ENCODE data around the gene ZNF565.
"Not testable (repeated sequence)": the region's sequence is repeated elsewhere in the genome, so short reads cannot be mapped to it uniquely, and the experiment has no call there.

The ZNF565 gene

GRCh38 chr19:36210497-36210896 is 4.0 kb downstream of the ZNF565 start:
- DNase-seq = no peak

- no peak for DNase-seq
These were observed 5.1 kb downstream of the ZNF565 start for GRCh38 chr19:36209372-36209771.

- DNase-seq = no peak
These were observed 6.7 kb downstream of the ZNF565 start for GRCh38 chr19:36207605-36208252.

- DNase-seq = no peak
These were observed 11.2 kb downstream of the ZNF565 start for GRCh38 chr19:36203293-36203692.

GRCh38 chr19:36201684-36202083 is 12.8 kb downstream of the ZNF565 start:
- no peak for DNase-seq

GRCh38 chr19:36198119-36198518 is 16.3 kb downstream of the ZNF565 start:
- DNase-seq = no peak

GRCh38 chr19:36196249-36196648 is 18.2 kb downstream of the ZNF565 start:
- no peak for DNase-seq

GRCh38 chr19:36186722-36187121 is 27.7 kb downstream of the ZNF565 start:
- not testable (repeated sequence) for DNase-seq

GRCh38 chr19:36183245-36183628 is 31.2 kb downstream of the ZNF565 start:
- DNase-seq = no peak

GRCh38 chr19:36182612-36183244 is 31.7 kb downstream of the ZNF565 start:
- no peak for DNase-seq

- DNase-seq = not testable (repeated sequence)
These were observed 35.4 kb downstream of the ZNF565 start for GRCh38 chr19:36179077-36179476.

GRCh38 chr19:36173846-36174245 is 40.6 kb downstream of the ZNF565 start:
- DNase-seq = not testable (repeated sequence)

- no peak for DNase-seq
These were observed 41.6 kb downstream of the ZNF565 start for GRCh38 chr19:36172852-36173251.

GRCh38 chr19:36169084-36169760 is 45.2 kb downstream of the ZNF565 start:
- peak; percentile 57 for DNase-seq

- no peak for DNase-seq
These were observed 50.7 kb downstream of the ZNF565 start for GRCh38 chr19:36163813-36164212.

- DNase-seq = no peak
These were observed 53.5 kb downstream of the ZNF565 start for GRCh38 chr19:36160821-36161596.

GRCh38 chr19:36153126-36153525 is 61.3 kb downstream of the ZNF565 start:
- DNase-seq = no peak

GRCh38 chr19:36152352-36153091 is 61.9 kb downstream of the ZNF565 start, which contains the start of gene COX7A1:
Gene COX7A1, minus strand, starts transcription at chr19:36152447. Its CDS starts 40 bp downstream, at chr19:36152407.
- peak; percentile 89 for DNase-seq

- no peak for DNase-seq
These were observed 62.5 kb downstream of the ZNF565 start for GRCh38 chr19:36152019-36152351.

GRCh38 chr19:36151144-36152018 is 63.1 kb downstream of the ZNF565 start:
- DNase-seq = peak; percentile 85

- no peak for DNase-seq
These were observed 63.9 kb downstream of the ZNF565 start for GRCh38 chr19:36150586-36150985.
